ENCODE measurements around the gene RNGTT.

DNA sequence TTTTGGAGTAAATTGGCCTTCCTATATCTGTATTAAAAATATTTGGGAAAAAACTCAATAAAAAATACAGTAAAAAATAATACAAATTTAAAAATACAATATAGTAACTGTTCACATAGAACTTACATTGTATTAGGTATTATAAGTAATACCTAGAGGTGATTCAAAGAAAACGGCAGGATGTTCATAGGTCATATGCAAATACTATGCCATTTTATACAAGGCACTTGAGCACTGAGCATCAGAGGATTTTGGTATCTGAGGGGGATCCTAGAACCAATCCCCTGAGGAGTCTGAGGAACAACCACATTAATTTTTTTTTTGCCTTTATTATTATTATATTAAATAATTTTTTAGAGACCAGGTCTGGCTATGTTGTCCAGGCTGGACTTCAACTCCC, 41.7 kb downstream of the RNGTT start:
- TF ChIP-seq, protein P1, sequence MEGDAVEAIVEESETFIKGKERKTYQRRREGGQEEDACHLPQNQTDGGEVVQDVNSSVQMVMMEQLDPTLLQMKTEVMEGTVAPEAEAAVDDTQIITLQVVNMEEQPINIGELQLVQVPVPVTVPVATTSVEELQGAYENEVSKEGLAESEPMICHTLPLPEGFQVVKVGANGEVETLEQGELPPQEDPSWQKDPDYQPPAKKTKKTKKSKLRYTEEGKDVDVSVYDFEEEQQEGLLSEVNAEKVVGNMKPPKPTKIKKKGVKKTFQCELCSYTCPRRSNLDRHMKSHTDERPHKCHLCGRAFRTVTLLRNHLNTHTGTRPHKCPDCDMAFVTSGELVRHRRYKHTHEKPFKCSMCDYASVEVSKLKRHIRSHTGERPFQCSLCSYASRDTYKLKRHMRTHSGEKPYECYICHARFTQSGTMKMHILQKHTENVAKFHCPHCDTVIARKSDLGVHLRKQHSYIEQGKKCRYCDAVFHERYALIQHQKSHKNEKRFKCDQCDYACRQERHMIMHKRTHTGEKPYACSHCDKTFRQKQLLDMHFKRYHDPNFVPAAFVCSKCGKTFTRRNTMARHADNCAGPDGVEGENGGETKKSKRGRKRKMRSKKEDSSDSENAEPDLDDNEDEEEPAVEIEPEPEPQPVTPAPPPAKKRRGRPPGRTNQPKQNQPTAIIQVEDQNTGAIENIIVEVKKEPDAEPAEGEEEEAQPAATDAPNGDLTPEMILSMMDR (optimal IDR thresholded peaks at IDR 0.05 in 1 of 3, IDR thresholded peaks at IDR 0.05 in 1 of 3, conservative IDR thresholded peaks at IDR 0.05 in 1 of 3; ENCODE audit: extremely low read depth in 1 of 3, insufficient read depth in 2 of 3, low read length in 3 of 3), result no peak
- TF ChIP-seq EZH2 (IDR thresholded peaks at IDR 0.05; ENCODE audit: low read length), result no peak
